ENCODE measurements around the gene PROKR1.
"Not testable (repeated sequence)": the region's sequence is repeated elsewhere in the genome, so short reads cannot be mapped to it uniquely, and the experiment has no call there.

Gene PROKR1

GRCh38 chr2:68643011-68643873 is at the start of gene PROKR1:
PROKR1 (plus strand) TSS chr2:68643579; CDS start chr2:68645822, 2,243 bp downstream.
- no peak for DNase-seq

GRCh38 chr2:68594041-68594440 is 49.3 kb upstream of the PROKR1 start:
- DNase-seq, result no peak

- peak; percentile 4 for DNase-seq
Measured at GRCh38 chr2:68594674-68595492, 48.5 kb upstream of the PROKR1 start.

GRCh38 chr2:68595493-68595785 is 47.9 kb upstream of the PROKR1 start:
- DNase-seq, result not testable (repeated sequence)

- not testable (repeated sequence) for DNase-seq
Measured at GRCh38 chr2:68600495-68600894, 42.9 kb upstream of the PROKR1 start.

GRCh38 chr2:68603059-68603458 is 40.3 kb upstream of the PROKR1 start:
- DNase-seq, result no peak

- no peak for DNase-seq
Measured at GRCh38 chr2:68604077-68604476, 39.3 kb upstream of the PROKR1 start.

- DNase-seq, result no peak
Measured at GRCh38 chr2:68605939-68606338, 37.4 kb upstream of the PROKR1 start.

GRCh38 chr2:68606759-68607158 is 36.6 kb upstream of the PROKR1 start:
- no peak for DNase-seq

GRCh38 chr2:68607837-68608236 is 35.5 kb upstream of the PROKR1 start:
- DNase-seq, result no peak

GRCh38 chr2:68612765-68613519 is 30.4 kb upstream of the PROKR1 start:
- no peak for DNase-seq

GRCh38 chr2:68620772-68621171 is 22.6 kb upstream of the PROKR1 start:
- no peak for DNase-seq

- DNase-seq, result no peak
Measured at GRCh38 chr2:68623820-68624219, 19.6 kb upstream of the PROKR1 start.

GRCh38 chr2:68627615-68628014 is 15.8 kb upstream of the PROKR1 start:
- no peak for DNase-seq

GRCh38 chr2:68632021-68632420 is 11.4 kb upstream of the PROKR1 start:
- DNase-seq, result no peak

- DNase-seq, result no peak
Measured at GRCh38 chr2:68637047-68637446, 6.3 kb upstream of the PROKR1 start.

GRCh38 chr2:68643874-68644485 is 601 bp downstream of the PROKR1 start:
- DNase-seq, result no peak

- DNase-seq, result no peak
Measured at GRCh38 chr2:68645523-68645922, 2.1 kb downstream of the PROKR1 start.

GRCh38 chr2:68646303-68646702 is 2.9 kb downstream of the PROKR1 start:
- no peak for DNase-seq

GRCh38 chr2:68650645-68651044 is 7.3 kb downstream of the PROKR1 start:
- no peak for DNase-seq

- no peak for DNase-seq
Measured at GRCh38 chr2:68653034-68653433, 9.7 kb downstream of the PROKR1 start.

GRCh38 chr2:68653538-68653982 is 10.2 kb downstream of the PROKR1 start:
- peak; percentile 14 for DNase-seq

- DNase-seq, result no peak
Measured at GRCh38 chr2:68658266-68658665, 14.9 kb downstream of the PROKR1 start.

All from T1000 (cell line).